ENCODE results near the gene AFDN.

Gene AFDN

GRCh38 chr6:167881327-167881726 lies 54.6 kb downstream of the AFDN start:
- TF ChIP-seq, protein P1, sequence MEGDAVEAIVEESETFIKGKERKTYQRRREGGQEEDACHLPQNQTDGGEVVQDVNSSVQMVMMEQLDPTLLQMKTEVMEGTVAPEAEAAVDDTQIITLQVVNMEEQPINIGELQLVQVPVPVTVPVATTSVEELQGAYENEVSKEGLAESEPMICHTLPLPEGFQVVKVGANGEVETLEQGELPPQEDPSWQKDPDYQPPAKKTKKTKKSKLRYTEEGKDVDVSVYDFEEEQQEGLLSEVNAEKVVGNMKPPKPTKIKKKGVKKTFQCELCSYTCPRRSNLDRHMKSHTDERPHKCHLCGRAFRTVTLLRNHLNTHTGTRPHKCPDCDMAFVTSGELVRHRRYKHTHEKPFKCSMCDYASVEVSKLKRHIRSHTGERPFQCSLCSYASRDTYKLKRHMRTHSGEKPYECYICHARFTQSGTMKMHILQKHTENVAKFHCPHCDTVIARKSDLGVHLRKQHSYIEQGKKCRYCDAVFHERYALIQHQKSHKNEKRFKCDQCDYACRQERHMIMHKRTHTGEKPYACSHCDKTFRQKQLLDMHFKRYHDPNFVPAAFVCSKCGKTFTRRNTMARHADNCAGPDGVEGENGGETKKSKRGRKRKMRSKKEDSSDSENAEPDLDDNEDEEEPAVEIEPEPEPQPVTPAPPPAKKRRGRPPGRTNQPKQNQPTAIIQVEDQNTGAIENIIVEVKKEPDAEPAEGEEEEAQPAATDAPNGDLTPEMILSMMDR (conservative IDR thresholded peaks at IDR 0.05; ENCODE audit: control insufficient read depth, insufficient read depth, low read depth, low read length) = no peak
- no peak for DNase-seq (ENCODE audit: low read depth)
- no peak overlapping the region for H3K4me3 ChIP-seq (ENCODE audit: control insufficient read depth, low read depth, low read length)

- TF ChIP-seq, protein P1 (conservative IDR thresholded peaks at IDR 0.05; ENCODE audit: control insufficient read depth, insufficient read depth, low read depth, low read length) = no peak
- H3K4me3 ChIP-seq (ENCODE audit: control insufficient read depth, low read depth, low read length) = no peak overlapping the region
- no peak for DNase-seq (ENCODE audit: low read depth)
Measured at GRCh38 chr6:167882244-167882643, 55.5 kb downstream of the AFDN start.

DNA sequence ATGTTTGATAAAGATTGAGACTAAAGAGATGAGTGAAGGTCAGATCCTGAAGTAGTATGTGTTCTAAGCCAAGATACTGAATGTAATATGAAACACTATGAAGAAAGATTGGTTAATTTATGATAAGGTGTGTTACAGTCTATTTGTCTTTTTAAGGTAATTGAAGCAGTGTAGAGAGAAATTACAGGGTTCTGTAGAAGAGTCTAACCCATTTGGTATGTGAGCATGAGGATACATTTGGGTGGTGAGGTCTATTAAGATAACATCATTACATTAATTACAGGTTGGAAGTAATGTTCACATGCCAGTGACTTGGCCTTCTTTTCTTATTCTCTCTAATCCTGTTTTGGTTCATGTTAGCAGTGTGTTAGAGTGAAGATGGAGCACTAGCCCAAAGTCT lies 61.4 kb downstream of the AFDN start:
- DNase-seq (ENCODE audit: low read depth) = no peak
- TF ChIP-seq, protein P1 (conservative IDR thresholded peaks at IDR 0.05; ENCODE audit: control insufficient read depth, insufficient read depth, low read depth, low read length) = no peak
- H3K4me3 ChIP-seq (ENCODE audit: control insufficient read depth, low read depth, low read length) = no peak overlapping the region

- TF ChIP-seq, protein P1 (conservative IDR thresholded peaks at IDR 0.05; ENCODE audit: control insufficient read depth, insufficient read depth, low read depth, low read length) = no peak
- DNase-seq (ENCODE audit: low read depth) = peak; percentile 65
- H3K4me3 ChIP-seq (ENCODE audit: control insufficient read depth, low read depth, low read length) = no peak overlapping the region
Measured at GRCh38 chr6:167892835-167893815, 66.4 kb downstream of the AFDN start.

GRCh38 chr6:167894965-167895364 lies 68.3 kb downstream of the AFDN start:
- TF ChIP-seq, protein P1 (conservative IDR thresholded peaks at IDR 0.05; ENCODE audit: control insufficient read depth, insufficient read depth, low read depth, low read length) = no peak
- DNase-seq (ENCODE audit: low read depth) = no peak
- H3K4me3 ChIP-seq (ENCODE audit: control insufficient read depth, low read depth, low read length) = no peak overlapping the region

DNA sequence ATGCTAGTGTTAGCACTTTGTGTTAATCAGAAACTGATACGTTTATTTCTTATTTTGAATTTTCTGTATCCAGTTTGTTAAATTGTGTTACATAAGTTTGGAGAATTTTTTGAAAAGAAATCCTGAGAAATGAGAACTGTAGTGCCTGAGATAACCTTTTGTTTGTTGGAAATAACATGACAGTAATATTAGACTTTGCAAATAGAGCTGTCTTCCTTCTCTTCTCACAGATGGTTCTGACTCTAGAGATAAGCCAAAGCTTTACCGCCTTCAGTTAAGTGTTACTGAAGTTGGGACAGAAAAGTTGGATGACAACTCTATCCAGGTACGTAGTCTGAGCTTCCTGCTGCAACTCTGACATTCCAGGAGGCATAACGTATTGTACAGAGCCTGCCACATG lies 69.9 kb downstream of the AFDN start:
- no peak for DNase-seq (ENCODE audit: low read depth)
- TF ChIP-seq, protein P1 (conservative IDR thresholded peaks at IDR 0.05; ENCODE audit: control insufficient read depth, insufficient read depth, low read depth, low read length) = no peak
- H3K4me3 ChIP-seq (ENCODE audit: control insufficient read depth, low read depth, low read length) = no peak overlapping the region

All from fibroblast of mammary gland (primary cell).